H9 (cell line): ENCODE measurements around the gene PKP1. TPM values are rescaled to one million over a fixed set of nuclear protein-coding genes. Genes with fewer than 3 reads are reported as not detected.
A peak's percentile ranks its signal among the peaks of the same experiment; 100 is the strongest.

Experiments
- DNase-seq: peaks from one replicate; pipeline ENCODE4 v3.0.0-alpha.2; 2017
- H2AFZ ChIP-seq: one replicate; pipeline ENCODE4 v1.6.1; 2013; ENCODE audit warnings: mild to moderate bottlenecking, low read length, control low read depth, moderate library complexity
- H2AK5ac ChIP-seq: 2 replicates; pipeline ENCODE4 v1.6.1; 2013; ENCODE audit warnings: low read length, control low read depth, mixed read lengths; ENCODE audit not compliant: insufficient read length
- H2BK120ac ChIP-seq: one replicate; pipeline ENCODE4 v1.6.1; 2013; ENCODE audit warnings: low read depth, mild to moderate bottlenecking, low read length, control low read depth, inconsistent platforms; ENCODE audit not compliant: poor library complexity, severe bottlenecking
- H2BK12ac ChIP-seq: 2 replicates; pipeline ENCODE4 v1.6.1; 2013; ENCODE audit warnings: low read length, control low read depth, mixed read lengths, low read depth; ENCODE audit not compliant: insufficient read length
- H2BK15ac ChIP-seq: 2 replicates; pipeline ENCODE4 v1.6.1; 2013; ENCODE audit warnings: low read depth, low read length, control low read depth
- H2BK20ac ChIP-seq: one replicate; pipeline ENCODE4 v1.6.1; 2013; ENCODE audit warnings: low read depth, mild to moderate bottlenecking, low read length, control low read depth, inconsistent platforms; ENCODE audit not compliant: poor library complexity, severe bottlenecking
- H2BK5ac ChIP-seq: 2 replicates; pipeline ENCODE4 v1.6.1; 2013; ENCODE audit warnings: low read length, control low read depth, mixed read lengths; ENCODE audit not compliant: insufficient read length
- H3K14ac ChIP-seq: 2 replicates; pipeline ENCODE4 v1.6.1; 2013; ENCODE audit warnings: low read length, control low read depth; ENCODE audit not compliant: insufficient read depth
- H3K18ac ChIP-seq: 2 replicates; pipeline ENCODE4 v1.6.1; 2013; ENCODE audit warnings: low read depth, mild to moderate bottlenecking, mixed read lengths, low read length, control low read depth; ENCODE audit not compliant: insufficient read length
- H3K23ac ChIP-seq: 2 replicates; pipeline ENCODE4 v1.6.1; 2013; ENCODE audit warnings: low read length, control low read depth, mixed read lengths, low read depth; ENCODE audit not compliant: insufficient read length
- H3K23me2 ChIP-seq: 2 replicates; pipeline ENCODE4 v1.6.1; 2013; ENCODE audit warnings: low read depth, mild to moderate bottlenecking, mixed read lengths, low read length, control low read depth; ENCODE audit not compliant: insufficient read length, poor library complexity, severe bottlenecking
- H3K27ac ChIP-seq: 2 replicates; pipeline ENCODE4 v1.5.1; 2013; ENCODE audit warnings: low read length, control low read depth, mixed read lengths, low read depth; ENCODE audit not compliant: insufficient read length
- H3K27me3 ChIP-seq: 2 replicates; pipeline ENCODE4 v1.6.1; 2013; ENCODE audit warnings: low read length, control low read depth, inconsistent platforms; ENCODE audit not compliant: insufficient read depth
- H3K4ac ChIP-seq: 2 replicates; pipeline ENCODE4 v1.6.1; 2013; ENCODE audit warnings: low read depth, mild to moderate bottlenecking, control low read depth, inconsistent platforms, low read length, moderate library complexity
- H3K4me1 ChIP-seq: 2 replicates; pipeline ENCODE4 v1.6.1; 2013; ENCODE audit warnings: low read length, control low read depth, inconsistent platforms; ENCODE audit not compliant: insufficient read depth
- H3K4me2 ChIP-seq: 2 replicates; pipeline ENCODE4 v1.6.1; 2013; ENCODE audit warnings: low read length, control low read depth, mixed read lengths; ENCODE audit not compliant: insufficient read length, insufficient read depth
- H3K56ac ChIP-seq: 2 replicates; pipeline ENCODE4 v1.6.1; 2013; ENCODE audit warnings: low read depth, mild to moderate bottlenecking, mixed read lengths, low read length, control low read depth; ENCODE audit not compliant: insufficient read length
- H3K79me1 ChIP-seq: 2 replicates; pipeline ENCODE4 v1.6.1; 2013; ENCODE audit warnings: low read depth, mild to moderate bottlenecking, moderate library complexity, low read length, control low read depth, inconsistent platforms; ENCODE audit not compliant: insufficient read depth, poor library complexity, severe bottlenecking
- H3K79me2 ChIP-seq: 2 replicates; pipeline ENCODE4 v1.6.1; 2013; ENCODE audit warnings: low read length, control low read depth, inconsistent platforms; ENCODE audit not compliant: insufficient read depth
- H3K9ac ChIP-seq: 2 replicates; pipeline ENCODE4 v1.6.1; 2013; ENCODE audit warnings: low read length, control low read depth, mixed read lengths; ENCODE audit not compliant: insufficient read length; ENCODE audit errors: extremely low read depth
- H3K9me3 ChIP-seq: one replicate; pipeline ENCODE4 v1.6.1; 2013; ENCODE audit warnings: low read depth, low read length, inconsistent platforms; ENCODE audit not compliant: control insufficient read depth
- H3T11ph ChIP-seq: one replicate; pipeline ENCODE4 v1.6.1; 2013; ENCODE audit warnings: mild to moderate bottlenecking, low read length, control low read depth, inconsistent platforms
- H4K20me1 ChIP-seq: one replicate; pipeline ENCODE4 v1.6.1; 2013; ENCODE audit not compliant: control insufficient read depth, insufficient read length, insufficient read depth
- H4K5ac ChIP-seq: 2 replicates; pipeline ENCODE4 v1.6.1; 2013; ENCODE audit warnings: low read depth, mild to moderate bottlenecking, mixed read lengths, low read length, control low read depth; ENCODE audit not compliant: insufficient read length
- H4K8ac ChIP-seq: replicated peaks from 2 replicates; pipeline ENCODE4 v1.6.1; 2013; ENCODE audit warnings: low read length, control low read depth, mixed read lengths, low read depth; ENCODE audit not compliant: insufficient read length
- H4K91ac ChIP-seq: 2 replicates; pipeline ENCODE4 v1.6.1; 2013; ENCODE audit warnings: low read depth, mild to moderate bottlenecking, moderate library complexity, mixed read lengths, low read length, control low read depth; ENCODE audit not compliant: insufficient read length
- H3K27ac Mint-ChIP-seq, 3 experiments: 2 replicates in 2 of 3; 3 replicates in 1 of 3; pipeline ENCODE4 v1.8.0; 2020 to 2021; ENCODE audit warnings: mixed read lengths in 3 of 3, mild to moderate bottlenecking in 1 of 3, moderate library complexity in 1 of 3
- H3K27me3 Mint-ChIP-seq: 2 replicates; pipeline ENCODE4 v1.8.0; 2021; ENCODE audit warnings: low read depth, mild to moderate bottlenecking, moderate library complexity, mixed read lengths
- H3K36me3 Mint-ChIP-seq, 3 experiments: 2 replicates in 2 of 3; 3 replicates in 1 of 3; pipeline ENCODE4 v1.8.0; 2020 to 2021; ENCODE audit warnings: low read depth in 3 of 3, mixed read lengths in 3 of 3; ENCODE audit not compliant: insufficient read depth in 1 of 3
- H3K4me1 Mint-ChIP-seq, 2 experiments: 2 replicates each; pipeline ENCODE4 v1.8.0; 2020; ENCODE audit warnings: mixed read lengths in 2 of 2
- H3K4me3 Mint-ChIP-seq, 2 experiments: 2 replicates in 1 of 2; 3 replicates in 1 of 2; pipeline ENCODE4 v1.8.0; 2020 to 2021; ENCODE audit warnings: mild to moderate bottlenecking in 2 of 2, mixed read lengths in 2 of 2, moderate library complexity in 1 of 2
- H3K9me3 Mint-ChIP-seq, 2 experiments: 2 replicates in 1 of 2; 3 replicates in 1 of 2; pipeline ENCODE4 v1.8.0; 2020; ENCODE audit warnings: mild to moderate bottlenecking in 2 of 2, mixed read lengths in 2 of 2, moderate library complexity in 1 of 2
- CTCF ChIP-seq: fragments of 200-600 bp; sonication (generic); conservative IDR thresholded peaks from 3 replicates; pipeline ENCODE4 v1.8.0; 2021; ENCODE audit warnings: antibody characterized with exemption, mild to moderate bottlenecking
- WGBS: extraction: QIAGEN DNeasy Blood & Tissue Kit; methylation state at CpG from one replicate; pipeline ENCODE4 v1.1.7; 2013; ENCODE audit warnings: missing lambda C conversion rate, low lambda C conversion rate, mixed read lengths; ENCODE audit not compliant: insufficient read length; ENCODE audit errors: extremely low coverage; 5-methylcytosine and 5-hydroxymethylcytosine counted together
- total RNA-seq: library from RNA; stranded (reverse); gene quantifications from 2 replicates; pipeline ENCODE4 v1.2.1, GENCODE V29; 2021

PKP1 gene
- total RNA-seq, 1 experiment from 2014 or later: 0.09 TPM

DNA sequence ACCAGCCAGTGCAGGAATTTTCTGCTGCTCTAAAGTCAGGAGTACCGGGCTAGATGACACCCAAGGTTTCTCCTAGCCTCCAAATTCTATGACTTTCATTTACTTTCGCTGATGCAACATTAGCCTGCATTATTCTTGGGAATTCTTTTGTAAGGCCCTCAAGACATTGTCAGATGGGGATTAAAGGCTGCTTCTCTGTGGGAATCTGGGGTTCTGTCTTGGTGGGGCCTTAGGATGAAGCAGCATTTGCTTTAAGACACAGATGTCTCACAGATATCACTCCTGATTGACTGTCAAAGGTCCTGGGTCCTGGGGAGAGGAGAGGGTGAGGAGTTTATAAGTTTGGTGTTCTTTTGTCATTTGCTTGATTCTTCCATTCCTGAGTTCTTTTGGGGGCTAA is 11.6 kb downstream of the PKP1 start:
- H3K27me3 ChIP-seq: no peaks in the 10 kb centered on the region
- no peaks in the 10 kb centered on the region for H3K4me1 ChIP-seq
- Mint-ChIP-seq H3K9me3 (no peaks in the 10 kb centered on the region), H3K4me1 (peaks cover 18 to 25% of the 10 kb centered on the region in 2 experiments), H3K36me3 (no peaks in the 10 kb centered on the region), H3K4me3 (no peak overlapping the region), H3K27me3 (peaks cover 8% of the 10 kb centered on the region), H3K27ac (peak overlapping the region in 1 of 3 experiments; percentile 53; a peak in 1 of 7 replicates)
- H3K79me2 ChIP-seq: no peaks in the 10 kb centered on the region
- H2BK120ac ChIP-seq: no peak overlapping the region
- no peak overlapping the region for H4K91ac ChIP-seq
- H3K56ac ChIP-seq: no peak overlapping the region
- H3K79me1 ChIP-seq: no peaks in the 10 kb centered on the region
- H4K8ac ChIP-seq: no peak overlapping the region
- H3K14ac ChIP-seq: no peak overlapping the region
- H2BK12ac ChIP-seq: no peak overlapping the region
- no peaks in the 10 kb centered on the region for H4K20me1 ChIP-seq
- H3K27ac ChIP-seq: no peak overlapping the region
- no peak overlapping the region for H3K9ac ChIP-seq
- no peak overlapping the region for H2AFZ ChIP-seq
- H2BK20ac ChIP-seq: no peak overlapping the region
- H4K5ac ChIP-seq: no peak overlapping the region
- no peaks in the 10 kb centered on the region for H3K9me3 ChIP-seq
- no peak overlapping the region for H3T11ph ChIP-seq
- no peak overlapping the region for H3K23ac ChIP-seq
- TF ChIP-seq CTCF: no peak
- no peak overlapping the region for H3K4me2 ChIP-seq
- WGBS: no CpG with 5 or more reads among the region's 2 CpGs
- no peak overlapping the region for H2BK5ac ChIP-seq
- H3K18ac ChIP-seq: no peak overlapping the region
- no peak for DNase-seq
- H3K23me2 ChIP-seq: no peaks in the 10 kb centered on the region
- H2AK5ac ChIP-seq: no peak overlapping the region
- no peak overlapping the region for H3K4ac ChIP-seq
- no peak overlapping the region for H2BK15ac ChIP-seq
